Activated CD4-positive, alpha-beta T cell treated with anti-CD3 and anti-CD28 coated beads, Interleukin-2, amount 10 ng/mL, durations not matched to agents 7 days and 5 days (primary cell): Measurements from ENCODE around the gene GPR39. TPM values are rescaled to one million over a fixed set of nuclear protein-coding genes. Genes with fewer than 3 reads are reported as not detected.

Experiments used
- CTCF ChIA-PET: fragments of 350-600 bp; sonication (Branson Sonifier 250); formaldehyde crosslinking; loops from one replicate; lab custom pipeline; 2021; ENCODE audit warnings: antibody characterized with exemption; lab: Charles Lee
- POLR2A ChIA-PET: fragments of 350-600 bp; sonication (Branson Sonifier 250); formaldehyde crosslinking; loops from one replicate; lab custom pipeline; 2021; ENCODE audit warnings: antibody characterized with exemption; lab: Charles Lee
- DNase-seq: peaks from one replicate; pipeline ENCODE4 v3.0.0-alpha.2; 2020
- H3K27ac Mint-ChIP-seq: one replicate; pipeline ENCODE4 v1.8.0; 2021; ENCODE audit warnings: mild to moderate bottlenecking, moderate library complexity, mixed read lengths
- H3K27me3 Mint-ChIP-seq: one replicate; pipeline ENCODE4 v1.8.0; 2021; ENCODE audit warnings: mixed read lengths
- H3K36me3 Mint-ChIP-seq: one replicate; pipeline ENCODE4 v1.8.0; 2021; ENCODE audit warnings: low read depth, mixed read lengths
- H3K4me1 Mint-ChIP-seq: one replicate; pipeline ENCODE4 v1.8.0; 2021; ENCODE audit warnings: mixed read lengths
- H3K4me3 Mint-ChIP-seq: one replicate; pipeline ENCODE4 v1.8.0; 2021; ENCODE audit warnings: mild to moderate bottlenecking, moderate library complexity, mixed read lengths
- H3K9me3 Mint-ChIP-seq: one replicate; pipeline ENCODE4 v1.8.0; 2021; ENCODE audit warnings: mixed read lengths
- total RNA-seq, 2 experiments: library from RNA; stranded (reverse); gene quantifications; one replicate each; pipeline ENCODE4 v1.2.3, GENCODE V29; 2021

Gene GPR39
- total RNA-seq, 2 experiments from 2014 or later, result not detected

DNA sequence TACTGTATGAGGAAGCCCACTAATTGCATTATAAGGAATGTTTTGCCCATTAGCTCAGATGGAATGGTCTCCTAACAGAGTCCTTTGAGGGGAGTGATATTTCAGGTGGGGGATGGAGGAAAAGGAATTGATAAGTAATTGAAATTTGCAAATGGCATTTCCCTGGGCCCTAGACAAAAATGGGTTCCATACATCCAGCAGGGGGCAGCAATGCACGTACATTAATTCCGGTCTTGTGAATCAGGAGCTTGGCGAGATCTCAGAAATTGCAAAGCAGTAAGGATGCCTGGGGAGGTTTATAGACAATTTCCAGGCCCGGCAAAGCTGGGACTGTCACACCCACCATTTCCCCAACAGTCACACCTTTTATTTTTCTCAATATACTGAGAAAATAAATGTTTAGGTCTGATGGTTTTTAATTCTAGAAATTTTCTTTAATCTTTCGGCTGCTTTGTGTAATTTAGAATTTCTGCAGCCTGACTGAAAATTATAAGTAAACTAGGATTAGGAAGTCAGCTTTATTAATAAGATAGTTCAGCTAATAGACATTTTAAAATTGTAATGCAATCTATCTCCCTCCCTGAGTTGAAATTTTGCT is 130.6 kb downstream of the GPR39 start:
- ChIA-PET POLR2A (no interaction called here), CTCF (no interaction called here)
- Mint-ChIP-seq H3K4me3 (no peak overlapping the region), H3K4me1 (no peaks in the 10 kb centered on the region), H3K36me3 (no peaks in the 10 kb centered on the region), H3K27me3 (no peaks in the 10 kb centered on the region), H3K9me3 (peaks cover 10% of the 10 kb centered on the region), H3K27ac (no peak overlapping the region)
- DNase-seq, result peak; percentile 58

DNA sequence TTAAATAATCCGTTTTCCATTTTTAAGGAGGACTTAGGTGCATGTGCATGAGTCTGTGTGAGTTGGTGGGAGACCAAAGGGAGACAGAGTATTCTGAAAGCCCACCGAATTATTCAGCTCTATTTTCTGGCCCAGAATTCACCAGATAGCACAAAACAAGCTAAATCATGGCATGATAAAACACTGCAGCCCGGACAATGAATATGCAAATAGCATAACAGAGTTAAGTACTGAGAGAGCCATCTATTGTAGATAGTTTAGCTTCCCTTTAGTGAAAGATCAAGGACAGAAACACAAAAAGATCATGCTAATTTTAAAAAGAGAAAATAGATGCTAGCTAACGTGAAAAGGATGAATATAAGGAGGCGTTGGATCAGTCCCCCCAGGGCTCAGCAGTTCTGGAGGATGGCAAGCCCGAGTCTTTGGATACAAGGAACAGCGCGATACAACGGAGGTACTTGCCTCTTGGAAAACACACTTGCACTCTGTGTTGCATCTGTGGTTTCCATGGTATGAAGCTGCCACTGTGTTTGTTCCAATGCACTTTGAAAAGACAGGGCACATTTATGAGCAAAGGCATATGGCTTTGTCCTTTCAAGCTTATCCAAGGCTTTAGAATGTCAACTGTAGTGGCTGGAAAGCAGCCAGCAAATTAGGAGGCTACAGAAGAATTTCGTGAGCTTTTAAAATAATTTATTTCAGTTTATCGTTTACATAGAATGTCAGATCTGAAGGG is 133.5 kb downstream of the GPR39 start:
- POLR2A ChIA-PET, result no interaction called here
- H3K27me3 Mint-ChIP-seq, result no peaks in the 10 kb centered on the region
- no peaks in the 10 kb centered on the region for H3K4me1 Mint-ChIP-seq
- no peak for DNase-seq
- CTCF ChIA-PET, result no interaction called here
- no peak overlapping the region for H3K27ac Mint-ChIP-seq
- H3K4me3 Mint-ChIP-seq, result no peak overlapping the region
- H3K9me3 Mint-ChIP-seq, result no peaks in the 10 kb centered on the region
- H3K36me3 Mint-ChIP-seq, result no peaks in the 10 kb centered on the region

DNA sequence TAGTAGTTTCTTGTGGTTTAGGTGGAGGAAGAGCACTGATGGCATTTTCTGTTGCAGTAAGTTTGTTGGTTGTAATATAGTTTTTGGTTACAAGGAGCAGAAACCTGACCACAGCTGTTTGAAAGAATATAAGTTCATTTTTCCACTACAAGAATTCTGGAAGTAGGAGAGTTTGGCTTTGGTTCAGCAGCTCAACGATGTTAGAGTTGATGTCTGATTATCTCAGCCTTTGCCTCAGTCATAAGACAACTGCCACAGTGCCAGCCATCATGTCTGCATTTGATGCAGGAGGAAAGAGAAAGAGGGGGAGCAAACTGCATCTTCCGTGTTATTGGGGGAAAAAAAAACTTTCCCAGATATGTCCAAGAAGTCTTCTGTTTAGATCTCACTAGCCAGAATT is 134.3 kb downstream of the GPR39 start:
- H3K36me3 Mint-ChIP-seq, result no peaks in the 10 kb centered on the region
- no peaks in the 10 kb centered on the region for H3K27me3 Mint-ChIP-seq
- ChIA-PET POLR2A (no interaction called here), CTCF (no interaction called here)
- no peaks in the 10 kb centered on the region for H3K4me1 Mint-ChIP-seq
- no peak overlapping the region for H3K27ac Mint-ChIP-seq
- no peak overlapping the region for H3K4me3 Mint-ChIP-seq
- H3K9me3 Mint-ChIP-seq, result no peaks in the 10 kb centered on the region
- no peak for DNase-seq

DNA sequence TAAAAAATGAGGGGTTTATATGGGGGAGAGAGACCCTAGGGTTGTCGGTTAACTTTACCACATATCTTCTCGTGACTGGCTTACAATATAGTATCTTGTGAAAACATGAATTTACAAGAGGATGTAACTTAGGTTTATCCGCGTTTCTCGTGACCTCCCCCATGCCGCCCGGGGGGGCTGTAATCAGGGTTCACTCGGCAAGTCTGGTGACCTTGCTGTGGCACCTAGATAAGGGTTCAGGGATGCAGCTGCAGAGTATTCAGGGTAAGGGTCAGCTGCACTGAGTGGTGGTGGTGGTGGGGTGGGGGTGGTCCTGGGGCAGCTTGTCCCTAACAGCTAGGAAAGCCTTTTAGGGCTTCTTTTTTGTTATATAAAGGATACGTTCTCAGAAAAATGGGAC is 141.1 kb downstream of the GPR39 start:
- Mint-ChIP-seq H3K27me3 (no peaks in the 10 kb centered on the region), H3K9me3 (no peaks in the 10 kb centered on the region), H3K4me3 (no peak overlapping the region), H3K4me1 (no peaks in the 10 kb centered on the region), H3K27ac (no peak overlapping the region), H3K36me3 (no peaks in the 10 kb centered on the region)
- ChIA-PET CTCF (no interaction called here), POLR2A (no interaction called here)
- DNase-seq, result no peak

DNA sequence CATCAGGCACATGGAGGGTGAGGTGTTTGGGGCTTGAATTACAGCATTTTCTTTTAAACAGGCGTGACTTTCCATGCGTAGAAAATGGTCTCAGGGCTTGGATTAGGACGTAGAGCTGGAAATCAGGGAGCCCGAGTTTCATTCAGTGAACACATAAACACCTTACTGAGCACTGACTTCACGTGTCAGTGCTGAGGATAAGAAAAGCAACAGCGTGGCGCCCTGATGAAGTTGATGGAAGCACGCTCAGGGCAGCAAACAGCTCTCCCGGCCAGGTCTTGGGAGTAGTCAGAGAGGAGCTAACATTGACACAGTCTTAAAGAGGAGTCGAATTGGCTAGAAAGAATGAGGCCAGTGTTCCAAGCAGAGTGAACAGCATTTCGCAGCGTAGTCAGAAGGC is 142.7 kb downstream of the GPR39 start:
- CTCF ChIA-PET, result no interaction called here
- H3K4me3 Mint-ChIP-seq, result no peak overlapping the region
- DNase-seq, result no peak
- no peaks in the 10 kb centered on the region for H3K9me3 Mint-ChIP-seq
- POLR2A ChIA-PET, result no interaction called here
- H3K36me3 Mint-ChIP-seq, result no peaks in the 10 kb centered on the region
- H3K27ac Mint-ChIP-seq, result no peak overlapping the region
- H3K27me3 Mint-ChIP-seq, result no peaks in the 10 kb centered on the region
- no peaks in the 10 kb centered on the region for H3K4me1 Mint-ChIP-seq

DNA sequence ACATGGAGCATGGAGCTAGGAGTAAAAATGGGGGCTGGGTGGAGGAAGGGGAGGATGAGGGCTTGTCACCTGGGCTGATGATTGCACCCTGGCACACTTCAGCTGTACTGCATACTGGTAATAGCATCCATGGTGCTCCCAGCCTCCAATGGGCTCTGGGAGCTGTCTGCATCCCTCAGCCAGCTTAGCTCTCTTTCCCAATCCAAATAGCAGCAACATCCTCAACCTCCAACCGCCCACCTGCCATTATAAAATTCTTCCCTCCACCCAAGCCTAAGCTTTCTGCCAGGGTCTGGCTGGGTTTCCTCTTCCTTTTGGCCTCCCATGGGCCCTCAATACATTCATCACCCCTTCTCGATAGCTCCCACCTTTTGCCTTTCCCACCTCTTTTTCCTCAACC is 143.3 kb downstream of the GPR39 start:
- Mint-ChIP-seq H3K36me3 (no peaks in the 10 kb centered on the region), H3K4me1 (no peaks in the 10 kb centered on the region), H3K9me3 (no peaks in the 10 kb centered on the region), H3K4me3 (no peak overlapping the region), H3K27ac (no peak overlapping the region), H3K27me3 (no peaks in the 10 kb centered on the region)
- CTCF ChIA-PET, result no interaction called here
- POLR2A ChIA-PET, result no interaction called here
- no peak for DNase-seq

DNA sequence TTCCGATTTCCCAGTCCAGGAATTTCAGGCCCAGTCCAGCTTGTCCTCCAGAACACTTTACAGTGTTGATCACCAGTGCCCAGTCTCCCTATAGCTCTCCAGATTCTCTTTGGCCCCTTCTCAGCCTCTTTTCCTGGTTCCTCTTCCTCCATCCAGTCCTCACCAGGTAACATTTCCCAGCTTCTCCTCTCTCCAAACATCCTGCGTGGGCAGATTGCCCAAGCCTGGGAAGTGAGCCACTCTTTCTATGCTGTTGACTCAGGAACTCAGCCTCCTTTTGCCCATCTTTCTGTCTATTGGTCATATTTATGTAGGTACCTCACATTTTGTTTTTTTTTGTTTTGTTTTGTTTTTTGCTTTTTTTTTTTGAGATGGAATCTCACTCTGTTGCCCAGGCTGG is 144.0 kb downstream of the GPR39 start:
- Mint-ChIP-seq H3K4me1 (no peaks in the 10 kb centered on the region), H3K36me3 (no peaks in the 10 kb centered on the region), H3K9me3 (no peaks in the 10 kb centered on the region), H3K27ac (no peak overlapping the region), H3K27me3 (no peaks in the 10 kb centered on the region), H3K4me3 (no peak overlapping the region)
- ChIA-PET POLR2A (no interaction called here), CTCF (no interaction called here)
- DNase-seq, result no peak

DNA sequence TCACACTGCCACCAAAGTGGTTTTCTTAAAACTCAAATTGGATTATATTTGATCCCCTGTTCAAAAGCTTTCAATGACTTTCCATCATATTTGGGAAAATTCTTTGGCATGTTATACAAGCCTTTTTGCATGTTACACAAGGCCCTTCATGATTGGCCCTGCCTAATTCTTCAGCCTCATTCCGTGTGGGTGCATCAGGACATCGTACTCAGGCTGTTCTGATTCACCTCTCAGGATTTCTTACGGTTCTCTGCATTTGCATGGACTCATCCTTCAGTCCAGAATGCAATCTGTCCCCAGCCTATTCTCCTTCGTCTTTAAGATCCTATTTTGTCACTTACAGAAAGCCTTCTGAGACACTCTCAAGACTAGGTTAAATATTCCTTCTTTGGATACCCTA is 145.6 kb downstream of the GPR39 start:
- DNase-seq, result no peak
- CTCF ChIA-PET, result no interaction called here
- Mint-ChIP-seq H3K27ac (no peak overlapping the region), H3K4me3 (no peak overlapping the region), H3K9me3 (no peaks in the 10 kb centered on the region), H3K27me3 (no peaks in the 10 kb centered on the region), H3K36me3 (no peaks in the 10 kb centered on the region), H3K4me1 (no peaks in the 10 kb centered on the region)
- POLR2A ChIA-PET, result no interaction called here

DNA sequence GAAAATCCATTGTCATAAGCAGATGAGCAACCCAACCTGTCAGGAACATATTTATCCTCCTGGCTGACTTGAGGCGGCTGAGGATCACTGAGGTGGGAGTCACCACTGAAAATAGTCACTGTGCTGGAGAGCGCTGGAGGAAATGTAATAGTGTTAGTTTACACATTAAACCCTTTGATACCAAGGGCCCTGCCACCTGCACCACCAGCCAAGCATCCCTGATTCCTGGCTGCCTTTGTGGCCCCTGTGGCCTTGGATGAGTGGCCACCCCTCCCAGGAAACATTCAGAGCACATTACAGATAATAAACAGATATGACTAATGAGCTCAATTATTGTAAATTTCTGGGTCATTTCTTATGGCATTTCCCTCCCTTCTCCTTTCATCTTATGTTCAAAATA is 147.5 kb downstream of the GPR39 start:
- Mint-ChIP-seq H3K27me3 (no peaks in the 10 kb centered on the region), H3K36me3 (no peaks in the 10 kb centered on the region), H3K4me3 (no peak overlapping the region), H3K27ac (no peak overlapping the region), H3K4me1 (no peaks in the 10 kb centered on the region), H3K9me3 (peaks cover 3% of the 10 kb centered on the region)
- POLR2A ChIA-PET, result no interaction called here
- CTCF ChIA-PET, result no interaction called here
- DNase-seq, result no peak

DNA sequence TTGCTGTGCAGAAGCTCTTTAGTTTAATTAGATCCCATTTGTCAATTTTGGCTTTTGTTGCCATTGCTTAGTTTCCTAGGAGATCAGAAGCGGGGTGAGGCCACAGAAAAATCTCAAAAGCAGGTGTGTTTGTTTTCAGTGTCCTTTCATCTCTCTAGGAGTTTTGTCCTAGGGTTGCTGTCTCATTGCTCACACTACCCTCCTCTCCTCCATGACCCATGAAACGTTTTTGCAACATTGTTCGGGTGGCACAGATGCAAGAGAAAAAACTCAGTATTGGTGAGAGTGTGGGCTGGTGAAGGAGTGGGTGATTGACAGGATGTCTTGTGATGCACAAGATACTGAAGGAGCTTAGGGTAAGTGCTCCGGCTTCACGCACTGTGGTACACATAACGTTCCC is 149.8 kb downstream of the GPR39 start:
- DNase-seq, result no peak
- POLR2A ChIA-PET, result no interaction called here
- Mint-ChIP-seq H3K4me3 (no peak overlapping the region), H3K27ac (no peak overlapping the region), H3K36me3 (no peaks in the 10 kb centered on the region), H3K9me3 (peaks cover 7% of the 10 kb centered on the region), H3K4me1 (no peaks in the 10 kb centered on the region), H3K27me3 (no peaks in the 10 kb centered on the region)
- CTCF ChIA-PET, result interaction anchor here (0.6 kb wide), 1 partner anchor 524 kb away, joined by 3 read pairs; no protein-coding TSS in a partner anchor

DNA sequence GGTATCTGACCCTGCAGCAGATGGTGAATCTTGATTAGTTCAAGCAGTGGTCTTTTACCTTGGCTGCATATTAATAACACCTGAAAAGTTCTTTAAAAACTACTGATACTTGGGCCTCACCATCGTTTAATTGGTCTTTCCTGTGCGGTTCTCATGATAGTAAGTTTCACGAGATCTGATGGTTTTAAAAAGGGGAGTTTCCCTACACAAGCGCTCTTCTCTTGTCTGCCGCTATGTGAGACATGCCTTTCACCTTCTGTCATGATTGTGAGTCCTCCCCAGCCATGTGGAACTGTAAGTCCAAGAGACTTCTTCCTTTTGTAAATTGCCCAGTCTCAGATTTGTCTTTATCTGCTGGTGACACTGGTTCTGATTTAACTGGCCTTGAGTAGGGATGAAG is 151.1 kb downstream of the GPR39 start:
- H3K9me3 Mint-ChIP-seq, result peaks cover 7% of the 10 kb centered on the region
- no peak for DNase-seq
- no peaks in the 10 kb centered on the region for H3K36me3 Mint-ChIP-seq
- H3K27ac Mint-ChIP-seq, result no peak overlapping the region
- ChIA-PET CTCF (no interaction called here), POLR2A (no interaction called here)
- no peaks in the 10 kb centered on the region for H3K27me3 Mint-ChIP-seq
- H3K4me3 Mint-ChIP-seq, result no peak overlapping the region
- H3K4me1 Mint-ChIP-seq, result no peaks in the 10 kb centered on the region

DNA sequence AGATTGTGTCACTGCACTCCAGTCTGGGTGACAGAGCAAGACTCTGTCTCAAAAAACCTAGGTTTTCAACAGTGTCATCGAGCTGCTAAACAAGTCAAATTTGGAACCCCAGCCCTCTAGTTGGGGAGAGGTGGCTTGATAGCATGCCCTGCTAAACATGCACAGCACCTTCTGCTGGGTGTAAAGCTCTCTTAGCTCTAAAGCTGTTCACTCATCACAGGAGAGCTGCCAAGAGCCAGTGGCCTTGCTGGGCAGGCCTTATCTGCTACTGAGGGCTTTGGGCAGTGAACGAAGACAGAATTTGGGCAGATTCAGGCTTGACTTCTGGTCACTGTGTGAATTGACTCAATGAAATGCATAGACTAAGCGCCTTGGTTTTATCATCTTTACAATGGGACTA is 152.1 kb downstream of the GPR39 start:
- Mint-ChIP-seq H3K4me3 (no peak overlapping the region), H3K9me3 (peaks cover 7% of the 10 kb centered on the region), H3K4me1 (no peaks in the 10 kb centered on the region), H3K27me3 (no peaks in the 10 kb centered on the region), H3K36me3 (no peaks in the 10 kb centered on the region), H3K27ac (no peak overlapping the region)
- ChIA-PET POLR2A (no interaction called here), CTCF (no interaction called here)
- no peak for DNase-seq

DNA sequence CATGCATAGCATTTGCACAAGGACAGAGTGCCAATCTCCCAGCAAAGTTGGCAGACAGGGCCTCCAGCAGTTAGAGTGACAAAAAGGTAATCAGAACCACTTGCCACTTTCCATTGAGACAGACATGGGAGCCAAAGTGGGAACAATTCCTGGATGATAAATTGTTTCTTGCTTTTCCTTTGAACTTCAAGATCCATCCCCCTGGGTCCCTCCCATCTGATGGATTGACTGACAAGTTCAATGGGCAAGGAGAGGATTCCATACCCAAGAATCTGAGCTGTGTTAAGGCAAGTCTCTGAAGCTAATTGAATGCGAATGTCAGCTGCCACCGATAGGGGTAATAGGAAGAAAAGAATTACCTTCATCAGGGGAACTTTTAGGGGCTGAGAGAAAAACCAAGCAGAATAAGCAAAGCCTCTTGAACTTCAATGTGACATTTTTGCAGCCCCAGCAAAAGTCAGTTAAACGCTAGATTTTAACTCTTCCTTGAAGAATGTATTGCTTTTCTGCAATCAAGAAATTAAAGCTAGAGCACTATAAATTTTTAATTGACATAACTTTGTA is 156.9 kb downstream of the GPR39 start:
- DNase-seq, result no peak
- H3K27me3 Mint-ChIP-seq, result no peaks in the 10 kb centered on the region
- H3K4me3 Mint-ChIP-seq, result no peak overlapping the region
- ChIA-PET POLR2A (no interaction called here), CTCF (no interaction called here)
- H3K4me1 Mint-ChIP-seq, result no peaks in the 10 kb centered on the region
- H3K9me3 Mint-ChIP-seq, result peaks cover 4% of the 10 kb centered on the region
- H3K36me3 Mint-ChIP-seq, result no peaks in the 10 kb centered on the region
- H3K27ac Mint-ChIP-seq, result no peak overlapping the region

DNA sequence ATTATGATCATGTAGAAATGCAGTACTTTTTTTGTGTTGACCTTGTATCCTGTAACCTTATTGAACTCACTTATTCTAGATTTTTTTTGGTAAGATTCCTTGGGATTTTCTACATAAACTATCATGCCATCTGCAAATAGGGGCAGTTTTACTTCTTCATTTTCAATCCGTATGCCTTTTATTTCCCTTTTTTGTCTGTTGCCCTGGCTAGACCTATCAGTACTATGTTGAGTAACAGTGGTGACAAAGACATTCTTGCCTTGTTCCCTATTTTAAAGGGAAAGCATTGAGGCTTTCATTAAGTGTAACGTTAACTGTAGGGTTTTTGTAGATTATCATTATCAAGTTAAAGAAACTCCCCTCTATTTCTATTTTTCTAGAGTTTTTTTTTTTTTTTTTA is 161.1 kb downstream of the GPR39 start:
- H3K27ac Mint-ChIP-seq, result no peak overlapping the region
- POLR2A ChIA-PET, result no interaction called here
- CTCF ChIA-PET, result no interaction called here
- no peaks in the 10 kb centered on the region for H3K9me3 Mint-ChIP-seq
- no peaks in the 10 kb centered on the region for H3K27me3 Mint-ChIP-seq
- no peak overlapping the region for H3K4me3 Mint-ChIP-seq
- H3K36me3 Mint-ChIP-seq, result no peaks in the 10 kb centered on the region
- no peak for DNase-seq
- no peaks in the 10 kb centered on the region for H3K4me1 Mint-ChIP-seq
